Muscle layer of duodenum (tissue), 2 donors: Measurements from ENCODE around the gene ARAP1.

Experiments used
- H3K27ac ChIP-seq: one replicate; pipeline ENCODE4 v1.7.0; 2013; ENCODE audit warnings: mild to moderate bottlenecking, low read length
- H3K27me3 ChIP-seq: one replicate; pipeline ENCODE4 v1.7.0; 2013; ENCODE audit warnings: low read depth, mild to moderate bottlenecking, control low read depth, low read length
- H3K36me3 ChIP-seq, 2 donors: one replicate each; pipeline ENCODE4 v1.7.0; 2013; ENCODE audit warnings: low read length in 2 of 2, control low read depth in 1 of 2, mild to moderate bottlenecking in 1 of 2; ENCODE audit not compliant: insufficient read depth in 2 of 2, control insufficient read depth in 1 of 2
- H3K4me1 ChIP-seq, 2 donors: one replicate each; pipeline ENCODE4 v1.7.0; 2013; ENCODE audit warnings: low read length in 2 of 2, mild to moderate bottlenecking in 2 of 2, control low read depth in 1 of 2, moderate library complexity in 1 of 2; ENCODE audit not compliant: insufficient read depth in 2 of 2, control insufficient read depth in 1 of 2
- H3K4me3 ChIP-seq, 2 donors: one replicate each; pipeline ENCODE4 v1.7.0; 2013; ENCODE audit warnings: low read length in 2 of 2, low read depth in 1 of 2, mild to moderate bottlenecking in 1 of 2
- H3K9me3 ChIP-seq, 2 donors: one replicate each; pipeline ENCODE4 v1.7.0; 2013; ENCODE audit warnings: low read length in 2 of 2, control low read depth in 1 of 2, mild to moderate bottlenecking in 1 of 2; ENCODE audit not compliant: control insufficient read depth in 1 of 2
- donor health status: healthy.

ARAP1 gene

GRCh38 chr11:72768581-72768980, 16.4 kb upstream of the ARAP1 start:
- H3K27me3 ChIP-seq = no peaks in the 10 kb centered on the region
- no peak overlapping the region for H3K27ac ChIP-seq
- no peaks in the 10 kb centered on the region for H3K9me3 ChIP-seq
- H3K36me3 ChIP-seq = no peaks in the 10 kb centered on the region
- no peak overlapping the region for H3K4me3 ChIP-seq
- H3K4me1 ChIP-seq = peaks cover 11 to 28% of the 10 kb centered on the region in 2 donors

DNA sequence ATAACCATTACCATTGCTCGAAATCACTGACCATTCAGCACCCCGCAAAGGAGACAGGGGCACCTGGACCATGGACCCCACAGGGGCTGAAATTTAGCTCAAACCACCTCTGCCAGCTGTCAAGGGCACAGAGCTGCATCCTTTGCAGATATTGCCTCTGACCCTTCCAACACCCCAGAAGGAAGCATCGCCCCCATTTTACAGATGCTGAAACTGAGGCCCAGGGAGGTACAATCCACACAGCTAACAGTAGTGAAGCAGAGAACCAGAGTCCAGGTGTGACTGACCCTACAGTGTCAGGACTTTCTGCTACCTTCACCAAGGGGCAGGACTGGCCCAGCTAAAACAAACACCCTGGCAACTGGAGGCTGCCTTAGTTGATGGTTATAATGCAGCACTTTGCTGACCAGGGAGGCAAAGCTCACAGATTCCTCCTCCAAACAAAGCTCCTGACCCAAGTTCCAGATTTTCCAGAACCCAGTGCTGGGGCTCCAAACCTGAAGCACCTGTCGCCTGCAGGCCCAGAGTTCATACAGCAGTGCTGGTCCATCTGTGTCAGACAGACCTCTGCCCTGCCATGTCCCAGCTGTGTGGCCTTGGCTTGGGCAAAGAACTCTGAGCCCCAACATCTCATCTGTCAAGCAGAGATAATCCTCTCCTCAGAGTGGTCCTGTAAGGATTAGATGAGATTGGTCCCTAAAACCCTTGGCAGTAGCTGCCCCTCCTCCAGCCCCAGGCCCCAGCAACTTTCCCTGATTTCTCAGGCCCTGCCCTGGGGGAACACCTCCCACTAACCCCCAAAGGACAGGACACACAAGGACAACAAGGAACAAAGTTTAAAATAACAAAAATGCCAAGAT, 15.2 kb upstream of the ARAP1 start:
- H3K36me3 ChIP-seq = no peaks in the 10 kb centered on the region
- H3K9me3 ChIP-seq = no peaks in the 10 kb centered on the region
- peaks cover 10 to 18% of the 10 kb centered on the region in 2 donors for H3K4me1 ChIP-seq
- H3K27ac ChIP-seq = no peak overlapping the region
- H3K4me3 ChIP-seq = no peak overlapping the region
- no peaks in the 10 kb centered on the region for H3K27me3 ChIP-seq

DNA sequence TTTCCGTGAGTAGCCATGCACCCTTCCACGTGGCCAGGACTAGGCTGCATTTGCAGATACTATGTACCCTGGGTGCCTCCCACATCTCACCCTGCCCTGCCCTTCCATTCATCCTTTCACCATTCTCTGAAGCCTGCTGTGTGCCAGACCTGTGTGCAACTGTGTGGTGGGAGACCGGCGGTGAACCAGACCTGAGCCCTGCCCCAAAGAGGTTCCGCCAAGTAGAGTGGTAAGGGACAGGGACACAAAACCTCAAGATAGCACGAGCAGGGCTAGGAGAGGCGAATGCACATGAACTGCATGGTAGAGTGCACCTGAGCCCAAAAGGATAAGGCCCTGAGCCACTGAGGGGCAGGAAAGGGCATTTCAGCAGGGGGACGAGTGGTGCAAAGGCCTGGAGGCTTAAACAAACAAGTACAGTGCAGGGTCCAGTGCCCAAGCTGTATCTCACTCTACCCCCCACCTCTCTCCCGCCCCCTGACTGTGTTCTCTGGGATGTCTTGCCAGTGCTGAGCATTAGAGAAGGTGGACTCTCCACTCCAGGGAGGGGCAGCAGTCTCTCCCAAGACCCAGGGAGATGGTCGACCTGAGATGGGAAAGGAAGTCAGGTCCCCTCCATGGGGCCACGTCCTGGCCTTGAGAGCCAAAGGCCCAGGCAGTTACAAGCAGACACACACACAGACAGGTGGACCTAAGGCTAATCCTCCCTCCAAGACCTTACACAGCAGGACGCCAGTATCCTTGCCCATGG, 14.1 kb upstream of the ARAP1 start:
- Histone ChIP-seq H3K27me3 (no peaks in the 10 kb centered on the region), H3K36me3 (no peaks in the 10 kb centered on the region), H3K27ac (no peak overlapping the region), H3K9me3 (no peaks in the 10 kb centered on the region), H3K4me3 (no peak overlapping the region), H3K4me1 (peaks cover 7 to 10% of the 10 kb centered on the region in 2 donors)

DNA sequence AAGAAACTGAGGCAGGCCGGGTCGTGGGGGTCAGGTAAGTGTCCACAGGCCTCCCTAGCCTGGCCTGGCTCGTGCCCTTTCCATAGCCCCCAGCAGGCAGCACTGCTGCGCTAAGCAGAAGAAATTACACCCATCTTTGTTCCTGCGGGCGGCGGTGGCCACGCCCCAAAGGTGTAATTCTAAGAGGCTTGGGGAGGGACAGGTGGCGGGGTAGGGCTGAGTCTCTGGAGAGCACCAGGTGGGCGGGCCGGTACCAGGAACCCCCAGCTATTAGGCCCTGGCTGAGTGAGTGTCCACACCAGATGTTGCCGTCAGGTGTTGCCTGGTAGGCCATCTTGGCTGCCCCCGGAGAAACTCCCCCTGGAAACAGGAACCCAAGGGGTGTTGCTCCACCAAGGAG, 12.3 kb upstream of the ARAP1 start:
- no peaks in the 10 kb centered on the region for H3K27me3 ChIP-seq
- H3K9me3 ChIP-seq = no peaks in the 10 kb centered on the region
- peaks cover 0 to 10% of the 10 kb centered on the region in 2 donors for H3K4me1 ChIP-seq
- no peak overlapping the region for H3K4me3 ChIP-seq
- no peak overlapping the region for H3K27ac ChIP-seq
- no peaks in the 10 kb centered on the region for H3K36me3 ChIP-seq

DNA sequence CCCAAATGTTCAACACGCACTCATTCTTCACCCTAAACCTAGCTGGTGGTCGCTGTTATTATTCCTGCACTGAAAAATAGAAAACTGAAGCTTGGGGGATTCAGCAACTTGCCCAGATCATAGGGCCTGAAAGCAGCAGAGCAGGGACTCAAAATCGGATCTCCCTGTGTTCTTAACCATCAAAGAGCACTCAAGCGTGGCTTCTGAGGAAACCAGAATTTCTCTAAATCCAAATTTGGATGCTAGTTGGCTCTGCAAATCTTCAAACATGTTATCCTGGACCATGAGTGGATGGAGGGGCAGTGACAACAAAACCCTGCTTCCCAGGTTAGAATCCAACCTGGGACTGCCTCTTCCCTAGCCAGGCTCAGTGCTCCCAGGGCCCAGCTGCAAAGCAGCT, 11.6 kb upstream of the ARAP1 start:
- Histone ChIP-seq H3K27me3 (no peaks in the 10 kb centered on the region), H3K9me3 (no peaks in the 10 kb centered on the region), H3K27ac (no peak overlapping the region), H3K4me3 (no peak overlapping the region), H3K36me3 (no peaks in the 10 kb centered on the region), H3K4me1 (peaks cover 5 to 10% of the 10 kb centered on the region in 2 donors)

DNA sequence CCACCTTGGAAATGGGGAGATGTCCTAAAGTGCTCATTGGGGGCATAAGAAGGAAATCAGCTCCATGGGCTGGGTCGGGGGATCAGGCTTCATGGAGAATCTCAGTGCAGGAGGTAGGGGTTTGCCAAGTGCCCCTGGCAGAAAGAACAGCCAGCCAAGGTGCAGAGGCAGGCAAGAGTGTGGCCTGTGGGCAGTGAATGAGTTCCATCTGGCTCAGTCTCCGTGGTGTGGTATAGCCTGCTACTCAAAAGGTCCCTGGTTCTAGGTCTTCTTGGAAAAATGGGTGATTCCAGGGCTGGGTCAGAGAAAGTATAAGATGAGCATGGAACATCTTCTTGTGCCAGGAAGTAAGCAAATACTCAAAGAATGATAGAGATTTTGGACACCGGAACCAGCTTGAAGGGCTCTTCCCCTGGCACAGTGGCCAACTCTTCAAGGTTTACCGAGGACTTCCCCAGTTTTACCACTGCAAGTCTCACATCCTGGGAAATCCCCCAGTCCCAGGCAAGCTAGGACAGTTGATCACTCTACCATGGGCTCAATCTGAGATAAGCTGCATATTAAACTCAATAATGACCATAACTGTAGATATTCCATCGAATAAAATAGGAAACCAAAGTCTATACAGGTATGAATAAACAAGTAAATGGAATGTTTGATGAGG, 10.6 kb upstream of the ARAP1 start:
- H3K9me3 ChIP-seq = no peaks in the 10 kb centered on the region
- peaks cover 0 to 4% of the 10 kb centered on the region in 2 donors for H3K36me3 ChIP-seq
- no peaks in the 10 kb centered on the region for H3K27me3 ChIP-seq

DNA sequence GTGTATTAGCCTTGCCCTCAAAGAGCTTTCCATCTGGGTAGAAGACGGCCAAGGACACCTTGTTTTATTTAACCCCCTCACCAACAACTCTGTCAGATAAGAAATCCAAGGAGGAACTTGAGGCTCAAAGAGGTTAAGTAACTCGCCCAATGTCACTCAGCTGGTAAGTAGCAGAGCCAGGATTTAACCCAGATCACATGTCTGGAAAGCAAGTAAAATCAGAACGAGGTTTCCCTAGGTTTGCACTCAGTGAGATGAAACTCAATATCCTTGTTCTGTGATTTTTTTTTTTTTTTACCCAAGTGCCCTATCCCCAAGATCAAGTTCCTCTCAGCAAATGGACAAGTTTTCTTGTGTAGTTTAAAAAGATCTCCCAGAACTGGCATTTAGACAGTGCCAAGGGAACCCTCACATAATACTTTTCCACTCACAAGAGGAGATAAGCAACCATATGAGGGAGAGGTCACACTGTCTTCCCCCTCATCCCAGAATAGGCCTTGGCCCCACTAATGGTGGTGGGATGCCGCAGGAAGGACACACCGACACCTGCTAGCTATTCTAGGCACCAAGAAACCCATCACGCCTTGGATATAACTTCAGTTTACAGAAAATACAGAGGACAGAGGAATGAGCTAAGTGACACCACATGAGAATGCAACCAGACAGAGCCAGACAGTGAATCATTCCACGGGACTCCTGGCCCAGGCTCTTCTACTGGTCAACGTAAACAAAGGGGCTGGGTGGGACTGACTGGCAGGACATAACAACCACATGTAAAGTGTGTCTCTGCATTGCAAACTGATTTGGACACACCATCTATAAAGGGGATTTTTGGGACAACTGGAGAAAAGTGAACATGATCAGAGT, 8.6 kb upstream of the ARAP1 start:
- H3K27me3 ChIP-seq = no peaks in the 10 kb centered on the region
- peaks cover 7 to 13% of the 10 kb centered on the region in 2 donors for H3K4me1 ChIP-seq
- no peaks in the 10 kb centered on the region for H3K9me3 ChIP-seq
- H3K4me3 ChIP-seq = no peak overlapping the region
- peaks cover 0 to 4% of the 10 kb centered on the region in 2 donors for H3K36me3 ChIP-seq
- H3K27ac ChIP-seq = no peak overlapping the region

More for the DNA sequence above, 10.6 kb upstream of the ARAP1 start:
- Histone ChIP-seq H3K27ac (no peak overlapping the region), H3K4me3 (no peak overlapping the region), H3K4me1 (peaks cover 7 to 13% of the 10 kb centered on the region in 2 donors)

GRCh38 chr11:72759468-72759985, 7.3 kb upstream of the ARAP1 start:
- Histone ChIP-seq H3K4me3 (no peak overlapping the region), H3K27ac (no peak overlapping the region), H3K36me3 (peaks cover 0 to 4% of the 10 kb centered on the region in 2 donors)

GRCh38 chr11:72758690-72759389, 6.6 kb upstream of the ARAP1 start:
- Histone ChIP-seq H3K27ac (no peak overlapping the region), H3K9me3 (no peaks in the 10 kb centered on the region), H3K4me1 (peaks cover 7 to 9% of the 10 kb centered on the region in 2 donors), H3K36me3 (peaks cover 0 to 4% of the 10 kb centered on the region in 2 donors), H3K27me3 (no peaks in the 10 kb centered on the region), H3K4me3 (no peak overlapping the region)

More at GRCh38 chr11:72759468-72759985, 7.3 kb upstream of the ARAP1 start:
- Histone ChIP-seq H3K27me3 (no peaks in the 10 kb centered on the region), H3K9me3 (no peaks in the 10 kb centered on the region), H3K4me1 (peaks cover 7 to 13% of the 10 kb centered on the region in 2 donors)

GRCh38 chr11:72758304-72758689, 6.1 kb upstream of the ARAP1 start:
- Histone ChIP-seq H3K4me3 (no peak overlapping the region), H3K9me3 (no peaks in the 10 kb centered on the region), H3K27ac (no peak overlapping the region), H3K27me3 (no peaks in the 10 kb centered on the region), H3K36me3 (peaks cover 0 to 4% of the 10 kb centered on the region in 2 donors), H3K4me1 (peaks cover 8 to 11% of the 10 kb centered on the region in 2 donors)
